B cell (primary cell): Measurements from ENCODE around the gene TMEM80. TPM values are rescaled to one million over a fixed set of nuclear protein-coding genes. Genes with fewer than 3 reads are reported as not detected.

Source experiments
- ATAC-seq: fragments of 200-7000 bp; cut with Tn5 transposase; one replicate; pipeline ENCODE4 v1.10.0; 2021; ENCODE audit warnings: low read depth, mild to moderate bottlenecking, moderate number of reproducible peaks, moderate library complexity
- CTCF ChIA-PET: fragments of 350-600 bp; sonication (Branson Sonifier 250); formaldehyde crosslinking; loops from one replicate; lab custom pipeline; 2021; ENCODE audit warnings: antibody characterized with exemption, inconsistent platforms; lab: Charles Lee
- POLR2A ChIA-PET: fragments of 350-600 bp; sonication (Branson Sonifier 250); formaldehyde crosslinking; loops from one replicate; lab custom pipeline; 2021; ENCODE audit warnings: antibody characterized with exemption; lab: Charles Lee
- DNase-seq: peaks from one replicate; pipeline ENCODE4 v3.0.0; 2013
- H2AFZ ChIP-seq: 2 replicates; pipeline ENCODE4 v1.6.1; 2012; ENCODE audit warnings: mild to moderate bottlenecking, low read depth, low read length; ENCODE audit not compliant: insufficient read depth, poor library complexity, severe bottlenecking
- H3K27ac ChIP-seq, 2 donors: 1 replicate in 1 of 2; 2 replicates in 1 of 2; pipeline ENCODE4 v1.5.1; 2012 to 2013; ENCODE audit warnings: low read length in 2 of 2, mild to moderate bottlenecking in 2 of 2, moderate library complexity in 1 of 2
- H3K27me3 ChIP-seq, 4 experiments: fragments of 200-600 bp in 1 of 4; sonication (generic) in 1 of 4; replicated peaks in 1 of 4; 1 replicate in 2 of 4; 2 replicates in 2 of 4; pipeline versions ENCODE4 v1.6.1 to v1.7.0; 2013 to 2016; ENCODE audit warnings: low read length in 3 of 4, mild to moderate bottlenecking in 2 of 4, mixed read lengths in 1 of 4, moderate library complexity in 1 of 4; ENCODE audit not compliant: insufficient read depth in 4 of 4, control insufficient read depth in 3 of 4; ENCODE audit errors: control extremely low read depth in 1 of 4
- H3K36me3 ChIP-seq, 2 experiments: replicated peaks in 1 of 2; 1 replicate in 1 of 2; 2 replicates in 1 of 2; pipeline versions ENCODE4 v1.6.1 to v1.7.1; 2013; ENCODE audit warnings: low read length in 1 of 2; ENCODE audit not compliant: insufficient read depth in 2 of 2, control insufficient read depth in 1 of 2; ENCODE audit errors: control extremely low read depth in 1 of 2, extremely low read depth in 1 of 2
- H3K4me1 ChIP-seq, 2 donors: fragments of 200-600 bp in 1 of 2; sonication (generic) in 1 of 2; 1 replicate in 1 of 2; 2 replicates in 1 of 2; pipeline versions ENCODE4 v1.5.1 to v1.6.1; 2013 to 2017; ENCODE audit warnings: low read length in 2 of 2; ENCODE audit not compliant: control insufficient read depth in 2 of 2, insufficient read depth in 2 of 2
- H3K4me2 ChIP-seq: replicated peaks from 2 replicates; pipeline ENCODE3; 2012; ENCODE audit warnings: mild to moderate bottlenecking, low read depth, low read length; ENCODE audit not compliant: poor library complexity, severe bottlenecking
- H3K4me3 ChIP-seq, 5 experiments: fragments of 200-600 bp in 1 of 5; sonication (generic) in 1 of 5; 1 replicate in 3 of 5; 2 replicates in 2 of 5; pipeline versions ENCODE4 v1.5.1 to v1.7.0; 2011 to 2016; ENCODE audit warnings: low read length in 4 of 5, mild to moderate bottlenecking in 4 of 5, low read depth in 2 of 5, control low read depth in 1 of 5, moderate library complexity in 1 of 5; ENCODE audit not compliant: insufficient read depth in 1 of 5; ENCODE audit errors: control extremely low read depth in 1 of 5, extremely low read depth in 1 of 5
- H3K79me2 ChIP-seq: fragments of 200-600 bp; sonication (generic); one replicate; pipeline ENCODE4 v1.6.0; 2016; ENCODE audit warnings: low read length; ENCODE audit not compliant: control insufficient read depth, insufficient read depth
- H3K9ac ChIP-seq: fragments of 200-600 bp; sonication (generic); 2 replicates; pipeline ENCODE4 v1.6.1; 2017; ENCODE audit warnings: mild to moderate bottlenecking, low read length, moderate library complexity
- H3K9me3 ChIP-seq, 3 donors: one replicate each; pipeline versions ENCODE4 v1.6.1 to v1.7.1; 2013; ENCODE audit warnings: low read length in 2 of 3; ENCODE audit not compliant: control insufficient read depth in 2 of 3, insufficient read depth in 1 of 3; ENCODE audit errors: control extremely low read depth in 1 of 3
- H4K20me1 ChIP-seq: 2 replicates; pipeline ENCODE4 v1.6.0; 2012; ENCODE audit warnings: mild to moderate bottlenecking, low read length; ENCODE audit not compliant: insufficient read depth, control insufficient read depth, poor library complexity, severe bottlenecking
- H3K27ac Mint-ChIP-seq: one replicate; pipeline ENCODE4 v1.8.0; 2021; ENCODE audit warnings: mixed read lengths
- H3K27me3 Mint-ChIP-seq: one replicate; pipeline ENCODE4 v1.8.0; 2021; ENCODE audit warnings: mixed read lengths
- H3K4me1 Mint-ChIP-seq: one replicate; pipeline ENCODE4 v1.8.0; 2021; ENCODE audit warnings: mixed read lengths
- H3K4me3 Mint-ChIP-seq: one replicate; pipeline ENCODE4 v1.8.0; 2021; ENCODE audit warnings: mixed read lengths
- H3K9me3 Mint-ChIP-seq: one replicate; pipeline ENCODE4 v1.8.0; 2022; ENCODE audit warnings: mixed read lengths; ENCODE audit not compliant: insufficient read depth
- EZH2 ChIP-seq: IDR thresholded peaks from 2 replicates; pipeline ENCODE4 v1.6.1; 2012; ENCODE audit warnings: borderline replicate concordance, low read depth, mild to moderate bottlenecking, moderate library complexity, low read length; ENCODE audit not compliant: insufficient read depth, poor library complexity, severe bottlenecking
- WGBS: methylation state at CpG from one replicate; pipeline ENCODE4 v1.1.5; 2013; ENCODE audit warnings: missing lambda C conversion rate; ENCODE audit not compliant: insufficient coverage; 5-methylcytosine and 5-hydroxymethylcytosine counted together
- intact Hi-C: fragments of 100-400 bp; cut with micrococcal nuclease; formaldehyde crosslinking; loops from one replicate; pipeline ENCODE4 v1.10.0; 2022
- polyA plus RNA-seq: library from polyadenylated mRNA; depleted of rRNA; stranded (reverse); fragments of >200 nt; gene quantifications from 2 replicates; pipeline ENCODE4 v1.2.3, GENCODE V29; 2012
- total RNA-seq, 2 donors: library from RNA; stranded (reverse); fragments of 120-200 nt in 1 of 2; gene quantifications; 1 replicate in 1 of 2; 2 replicates in 1 of 2; pipeline versions ENCODE4 v1.2.3 to v1.2.4, GENCODE V29; 2013 to 2022
- TF ChIP-seq, protein P1 (sequence below): fragments of 200-600 bp; IDR thresholded peaks from one replicate; pipeline ENCODE4 v1.8.0; 2022; ENCODE audit warnings: antibody characterized with exemption, mild to moderate bottlenecking

TMEM80 gene
- total and polyA plus RNA-seq, 2 donors (not counting 1 experiment from before 2014, with no cell fraction given): 72.5 to 84.1 TPM

DNA sequence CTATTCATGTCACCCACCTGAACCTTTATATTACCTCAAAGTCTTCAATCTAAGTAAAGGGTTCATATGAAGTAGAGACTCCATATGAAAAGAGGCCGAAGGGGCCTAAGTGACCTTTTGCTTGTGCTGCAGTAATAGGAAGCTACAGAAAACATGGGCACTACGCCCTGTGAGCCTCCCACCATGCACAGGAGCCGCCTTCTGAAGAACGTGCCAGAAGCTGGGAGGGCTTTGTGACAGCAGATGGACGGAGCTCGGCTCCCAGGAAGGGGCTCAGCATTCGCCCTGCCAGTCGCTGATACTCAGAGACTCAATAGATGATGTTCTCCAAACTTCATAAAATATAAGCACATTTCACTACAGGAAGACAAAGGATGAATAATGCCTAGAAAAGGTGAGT is 21.8 kb upstream of the TMEM80 start:
- no peak for ATAC-seq
- no peaks in the 10 kb centered on the region for H3K4me1 Mint-ChIP-seq
- Histone ChIP-seq H3K4me3 (no peak overlapping the region), H4K20me1 (no peaks in the 10 kb centered on the region), H3K9me3 (no peaks in the 10 kb centered on the region), H3K9ac (no peak overlapping the region), H3K27ac (no peak overlapping the region), H3K4me1 (no peaks in the 10 kb centered on the region), H3K4me2 (no peak overlapping the region), H2AFZ (no peak overlapping the region), H3K36me3 (peaks cover 0 to 31% of the 10 kb centered on the region in 2 experiments), H3K79me2 (no peaks in the 10 kb centered on the region), H3K27me3 (no peaks in the 10 kb centered on the region)
- H3K27me3 Mint-ChIP-seq: no peaks in the 10 kb centered on the region
- DNase-seq: no peak
- intact Hi-C loops: no loop called here
- no peak overlapping the region for H3K27ac Mint-ChIP-seq
- H3K9me3 Mint-ChIP-seq: no peaks in the 10 kb centered on the region
- CTCF ChIA-PET: no interaction called here
- no peak overlapping the region for H3K4me3 Mint-ChIP-seq
- POLR2A ChIA-PET: interaction anchor here (0.9 kb wide), 1 partner anchor 50 kb away, joined by 3 read pairs; no protein-coding TSS in a partner anchor
- TF ChIP-seq, protein P1, sequence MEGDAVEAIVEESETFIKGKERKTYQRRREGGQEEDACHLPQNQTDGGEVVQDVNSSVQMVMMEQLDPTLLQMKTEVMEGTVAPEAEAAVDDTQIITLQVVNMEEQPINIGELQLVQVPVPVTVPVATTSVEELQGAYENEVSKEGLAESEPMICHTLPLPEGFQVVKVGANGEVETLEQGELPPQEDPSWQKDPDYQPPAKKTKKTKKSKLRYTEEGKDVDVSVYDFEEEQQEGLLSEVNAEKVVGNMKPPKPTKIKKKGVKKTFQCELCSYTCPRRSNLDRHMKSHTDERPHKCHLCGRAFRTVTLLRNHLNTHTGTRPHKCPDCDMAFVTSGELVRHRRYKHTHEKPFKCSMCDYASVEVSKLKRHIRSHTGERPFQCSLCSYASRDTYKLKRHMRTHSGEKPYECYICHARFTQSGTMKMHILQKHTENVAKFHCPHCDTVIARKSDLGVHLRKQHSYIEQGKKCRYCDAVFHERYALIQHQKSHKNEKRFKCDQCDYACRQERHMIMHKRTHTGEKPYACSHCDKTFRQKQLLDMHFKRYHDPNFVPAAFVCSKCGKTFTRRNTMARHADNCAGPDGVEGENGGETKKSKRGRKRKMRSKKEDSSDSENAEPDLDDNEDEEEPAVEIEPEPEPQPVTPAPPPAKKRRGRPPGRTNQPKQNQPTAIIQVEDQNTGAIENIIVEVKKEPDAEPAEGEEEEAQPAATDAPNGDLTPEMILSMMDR: no peak
- no peak for TF ChIP-seq EZH2
- WGBS: 99% methylated on average over 8 of the region's 8 CpGs

DNA sequence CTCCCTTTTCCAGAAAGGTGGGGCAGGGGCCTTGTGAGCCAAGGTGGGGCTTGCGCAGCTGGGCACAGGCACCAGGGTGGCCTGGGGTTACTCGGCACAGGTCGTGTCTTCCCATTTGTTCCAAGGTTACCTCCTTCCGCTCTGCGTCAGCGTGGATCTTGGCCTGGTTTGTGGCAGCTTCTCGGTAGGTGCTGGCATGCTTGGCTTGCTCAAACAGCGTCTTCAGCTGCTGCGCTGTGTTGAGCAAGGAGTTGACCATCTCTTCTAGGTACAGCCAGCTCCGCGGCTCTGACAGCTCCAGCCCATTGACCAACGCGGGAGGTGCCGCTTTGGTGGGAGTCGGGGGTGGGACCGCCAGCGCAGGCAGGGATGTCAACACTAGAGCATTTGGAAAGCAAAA is 21.2 kb upstream of the TMEM80 start:
- Mint-ChIP-seq H3K27ac (no peak overlapping the region), H3K27me3 (no peaks in the 10 kb centered on the region), H3K4me1 (no peaks in the 10 kb centered on the region), H3K4me3 (no peak overlapping the region), H3K9me3 (no peaks in the 10 kb centered on the region)
- Histone ChIP-seq H3K36me3 (peaks cover 0 to 31% of the 10 kb centered on the region in 2 experiments), H3K27ac (no peak overlapping the region), H3K9me3 (no peaks in the 10 kb centered on the region), H3K4me3 (no peak overlapping the region), H2AFZ (no peak overlapping the region), H3K9ac (no peak overlapping the region), H3K79me2 (no peaks in the 10 kb centered on the region), H4K20me1 (no peaks in the 10 kb centered on the region), H3K4me1 (no peaks in the 10 kb centered on the region), H3K4me2 (no peak overlapping the region), H3K27me3 (no peaks in the 10 kb centered on the region)
- TF ChIP-seq, protein P1: no peak
- no peak for ATAC-seq
- intact Hi-C loops: no loop called here
- ChIA-PET CTCF (interaction anchor here (1.3 kb wide), 1 partner anchor 12 kb away, joined by 3 read pairs; no protein-coding TSS in a partner anchor), POLR2A (no interaction called here)
- DNase-seq: no peak
- 97% methylated on average over 17 of the region's 17 CpGs for WGBS
